Measurements from ENCODE around the gene TRIM32.

TRIM32 gene

GRCh38 chr9:116749772-116750171, 62.7 kb downstream of the TRIM32 start:
- in situ Hi-C loops (cut with MboI; ENCODE audit: low sequenced_read_pairs) = no loop called here

- in situ Hi-C loops (cut with MboI; ENCODE audit: low sequenced_read_pairs) = no loop called here
These were observed 63.4 kb downstream of the TRIM32 start for GRCh38 chr9:116750510-116750909.
